Epithelial cell of esophagus (primary cell): ENCODE measurements around the gene RBL2.
"Not testable (repeated sequence)": the region's sequence is repeated elsewhere in the genome, so short reads cannot be mapped to it uniquely, and the experiment has no call there.

Experiments
- DNase-seq: peaks from one replicate; pipeline ENCODE4 v3.0.0; 2010; ENCODE audit warnings: low read depth
- H3K4me3 ChIP-seq: 2 replicates; pipeline ENCODE4 v1.5.1; 2011; ENCODE audit warnings: mild to moderate bottlenecking, low read length, control low read depth
- TF ChIP-seq, protein P1 (sequence below): IDR thresholded peaks from 2 replicates; pipeline ENCODE4 v1.5.1; 2011; ENCODE audit warnings: low read depth, mild to moderate bottlenecking, low read length, control low read depth, inconsistent platforms; ENCODE audit not compliant: insufficient read depth; ENCODE audit errors: missing control alignments

The RBL2 gene, protein sequence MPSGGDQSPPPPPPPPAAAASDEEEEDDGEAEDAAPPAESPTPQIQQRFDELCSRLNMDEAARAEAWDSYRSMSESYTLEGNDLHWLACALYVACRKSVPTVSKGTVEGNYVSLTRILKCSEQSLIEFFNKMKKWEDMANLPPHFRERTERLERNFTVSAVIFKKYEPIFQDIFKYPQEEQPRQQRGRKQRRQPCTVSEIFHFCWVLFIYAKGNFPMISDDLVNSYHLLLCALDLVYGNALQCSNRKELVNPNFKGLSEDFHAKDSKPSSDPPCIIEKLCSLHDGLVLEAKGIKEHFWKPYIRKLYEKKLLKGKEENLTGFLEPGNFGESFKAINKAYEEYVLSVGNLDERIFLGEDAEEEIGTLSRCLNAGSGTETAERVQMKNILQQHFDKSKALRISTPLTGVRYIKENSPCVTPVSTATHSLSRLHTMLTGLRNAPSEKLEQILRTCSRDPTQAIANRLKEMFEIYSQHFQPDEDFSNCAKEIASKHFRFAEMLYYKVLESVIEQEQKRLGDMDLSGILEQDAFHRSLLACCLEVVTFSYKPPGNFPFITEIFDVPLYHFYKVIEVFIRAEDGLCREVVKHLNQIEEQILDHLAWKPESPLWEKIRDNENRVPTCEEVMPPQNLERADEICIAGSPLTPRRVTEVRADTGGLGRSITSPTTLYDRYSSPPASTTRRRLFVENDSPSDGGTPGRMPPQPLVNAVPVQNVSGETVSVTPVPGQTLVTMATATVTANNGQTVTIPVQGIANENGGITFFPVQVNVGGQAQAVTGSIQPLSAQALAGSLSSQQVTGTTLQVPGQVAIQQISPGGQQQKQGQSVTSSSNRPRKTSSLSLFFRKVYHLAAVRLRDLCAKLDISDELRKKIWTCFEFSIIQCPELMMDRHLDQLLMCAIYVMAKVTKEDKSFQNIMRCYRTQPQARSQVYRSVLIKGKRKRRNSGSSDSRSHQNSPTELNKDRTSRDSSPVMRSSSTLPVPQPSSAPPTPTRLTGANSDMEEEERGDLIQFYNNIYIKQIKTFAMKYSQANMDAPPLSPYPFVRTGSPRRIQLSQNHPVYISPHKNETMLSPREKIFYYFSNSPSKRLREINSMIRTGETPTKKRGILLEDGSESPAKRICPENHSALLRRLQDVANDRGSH

GRCh38 chr16:53434377-53435065 lies at the start of gene RBL2:
TSS of gene RBL2 (plus strand) at chr16:53434471. CDS start at chr16:53434557, 86 bp downstream.
- peak; percentile 87 for DNase-seq
- H3K4me3 ChIP-seq, result peak within 1 kb of the TSS; percentile 86
- TF ChIP-seq, protein P1, sequence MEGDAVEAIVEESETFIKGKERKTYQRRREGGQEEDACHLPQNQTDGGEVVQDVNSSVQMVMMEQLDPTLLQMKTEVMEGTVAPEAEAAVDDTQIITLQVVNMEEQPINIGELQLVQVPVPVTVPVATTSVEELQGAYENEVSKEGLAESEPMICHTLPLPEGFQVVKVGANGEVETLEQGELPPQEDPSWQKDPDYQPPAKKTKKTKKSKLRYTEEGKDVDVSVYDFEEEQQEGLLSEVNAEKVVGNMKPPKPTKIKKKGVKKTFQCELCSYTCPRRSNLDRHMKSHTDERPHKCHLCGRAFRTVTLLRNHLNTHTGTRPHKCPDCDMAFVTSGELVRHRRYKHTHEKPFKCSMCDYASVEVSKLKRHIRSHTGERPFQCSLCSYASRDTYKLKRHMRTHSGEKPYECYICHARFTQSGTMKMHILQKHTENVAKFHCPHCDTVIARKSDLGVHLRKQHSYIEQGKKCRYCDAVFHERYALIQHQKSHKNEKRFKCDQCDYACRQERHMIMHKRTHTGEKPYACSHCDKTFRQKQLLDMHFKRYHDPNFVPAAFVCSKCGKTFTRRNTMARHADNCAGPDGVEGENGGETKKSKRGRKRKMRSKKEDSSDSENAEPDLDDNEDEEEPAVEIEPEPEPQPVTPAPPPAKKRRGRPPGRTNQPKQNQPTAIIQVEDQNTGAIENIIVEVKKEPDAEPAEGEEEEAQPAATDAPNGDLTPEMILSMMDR, result no peak

- H3K4me3 ChIP-seq, DNase-seq: not testable (repeated sequence)
These were observed 49.7 kb upstream of the RBL2 start for GRCh38 chr16:53384610-53385009.

DNA sequence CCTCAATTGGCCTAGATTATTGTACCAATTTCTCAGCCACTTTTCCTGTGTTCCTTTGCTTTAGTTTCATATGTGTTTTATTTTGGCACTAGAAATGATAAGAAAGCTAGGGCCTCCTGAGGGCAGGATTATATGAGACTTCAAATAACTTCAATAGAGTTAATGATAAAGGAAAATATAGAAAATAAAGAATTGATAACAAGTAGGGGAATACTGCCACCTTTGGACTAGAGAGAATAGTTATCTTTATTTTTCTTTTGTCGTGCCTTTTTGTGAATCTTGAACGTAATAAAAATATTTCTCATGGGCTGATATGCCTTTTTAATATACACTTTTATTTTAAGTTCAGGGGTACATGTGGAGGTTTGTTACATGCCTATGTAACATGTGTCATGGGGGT lies 29.3 kb upstream of the RBL2 start:
- DNase-seq, result no peak
- no peak overlapping the region for H3K4me3 ChIP-seq
- TF ChIP-seq, protein P1, result peak; percentile 8

GRCh38 chr16:53412549-53412948 lies 21.7 kb upstream of the RBL2 start:
- DNase-seq, result no peak
- H3K4me3 ChIP-seq, result no peak overlapping the region
- TF ChIP-seq, protein P1, result no peak

DNA sequence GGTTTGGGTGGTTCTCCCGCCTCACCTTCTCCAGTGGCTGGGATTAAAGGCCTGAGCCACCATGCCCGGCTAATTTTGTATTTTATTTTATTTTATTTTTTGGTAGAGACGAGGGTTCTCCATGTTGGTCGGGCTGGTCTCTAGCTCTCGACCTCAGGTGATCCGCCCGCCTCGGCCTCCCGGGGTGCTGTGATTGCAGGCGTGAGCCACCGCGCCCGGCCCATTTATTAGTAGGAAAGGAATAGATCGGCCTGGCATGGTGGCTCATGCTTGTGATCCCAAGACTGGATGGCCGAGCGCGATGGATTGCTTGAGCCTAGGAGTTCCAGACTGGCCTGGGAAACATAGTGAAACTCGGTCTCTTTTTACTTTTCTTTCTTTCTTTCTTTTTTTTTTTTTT lies 20.4 kb upstream of the RBL2 start:
- DNase-seq, result no peak
- TF ChIP-seq, protein P1, result no peak
- no peak overlapping the region for H3K4me3 ChIP-seq

DNA sequence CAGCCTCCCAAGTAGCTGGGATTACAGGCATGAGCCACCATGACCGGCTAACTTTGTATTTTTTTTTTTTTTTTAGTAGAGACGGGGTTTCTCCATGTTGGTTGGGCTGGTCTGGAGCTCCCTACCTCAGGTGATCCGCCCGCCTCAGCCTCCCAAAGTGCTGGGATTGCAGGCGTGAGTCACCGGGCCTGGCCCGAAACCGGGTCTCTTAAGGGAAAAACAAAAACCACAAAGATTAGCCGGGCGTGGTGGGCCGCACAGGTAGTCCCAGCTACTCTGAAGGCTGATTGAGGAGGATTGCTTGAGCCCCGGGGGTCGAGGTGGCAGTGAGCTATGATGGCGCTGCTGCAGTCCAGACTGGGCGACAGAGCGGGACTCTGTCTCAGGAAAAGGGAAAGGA lies 19.9 kb upstream of the RBL2 start:
- DNase-seq, result peak; percentile 33
- TF ChIP-seq, protein P1, result no peak
- no peak overlapping the region for H3K4me3 ChIP-seq
